ENCODE measurements around the gene NPAT.

NPAT gene

DNA sequence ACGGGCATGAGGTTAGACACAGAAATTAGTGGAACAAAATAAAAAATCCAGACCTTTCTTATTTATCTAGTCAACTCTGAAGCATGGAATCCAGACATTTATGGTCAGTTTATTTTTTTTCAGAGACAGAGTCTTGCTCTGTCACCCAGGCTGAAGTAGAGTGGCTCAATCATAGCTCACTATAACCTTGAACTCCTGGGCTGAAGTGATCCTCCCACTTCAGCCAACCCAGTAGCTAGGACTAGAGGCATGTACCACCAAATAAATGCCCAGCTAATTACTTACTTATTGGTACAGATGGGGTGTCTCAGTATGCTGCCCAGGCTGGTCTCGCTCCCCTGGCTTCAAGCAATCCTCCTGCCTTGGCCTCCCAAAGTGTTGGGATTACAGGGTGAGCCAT is 8.7 kb downstream of the NPAT start:
- Histone ChIP-seq H3K27ac (ENCODE audit: low read length) (no peak overlapping the region), H3K4me1 (ENCODE audit: insufficient read depth, low read length) (peaks cover 14% of the 10 kb centered on the region; the same call in 1 of the 2 replicates), H3K4me2 (ENCODE audit: insufficient read depth, low read length) (no peak overlapping the region), H3K4me3 (ENCODE audit: low read depth in 1 of 2, low read length in 2 of 2) (no peak overlapping the region), H3K9ac (ENCODE audit: low read depth, low read length) (no peak overlapping the region), H3K9me3 (ENCODE audit: insufficient read depth, low read length, severe bottlenecking) (peaks cover 24% of the 10 kb centered on the region), H3K79me2 (ENCODE audit: insufficient read depth, low read length) (peaks cover 100% of the 10 kb centered on the region), H3K27me3 (ENCODE audit: insufficient read depth, low read length, poor library complexity) (no peaks in the 10 kb centered on the region), H3K36me3 (ENCODE audit: insufficient read depth, low read length) (peaks cover 84% of the 10 kb centered on the region), H2AFZ (ENCODE audit: low read depth, low read length) (no peak overlapping the region), H4K20me1 (ENCODE audit: insufficient read depth, low read length) (peaks cover 18% of the 10 kb centered on the region; the same call in 1 of the 2 replicates)
- TF ChIP-seq, protein P1, sequence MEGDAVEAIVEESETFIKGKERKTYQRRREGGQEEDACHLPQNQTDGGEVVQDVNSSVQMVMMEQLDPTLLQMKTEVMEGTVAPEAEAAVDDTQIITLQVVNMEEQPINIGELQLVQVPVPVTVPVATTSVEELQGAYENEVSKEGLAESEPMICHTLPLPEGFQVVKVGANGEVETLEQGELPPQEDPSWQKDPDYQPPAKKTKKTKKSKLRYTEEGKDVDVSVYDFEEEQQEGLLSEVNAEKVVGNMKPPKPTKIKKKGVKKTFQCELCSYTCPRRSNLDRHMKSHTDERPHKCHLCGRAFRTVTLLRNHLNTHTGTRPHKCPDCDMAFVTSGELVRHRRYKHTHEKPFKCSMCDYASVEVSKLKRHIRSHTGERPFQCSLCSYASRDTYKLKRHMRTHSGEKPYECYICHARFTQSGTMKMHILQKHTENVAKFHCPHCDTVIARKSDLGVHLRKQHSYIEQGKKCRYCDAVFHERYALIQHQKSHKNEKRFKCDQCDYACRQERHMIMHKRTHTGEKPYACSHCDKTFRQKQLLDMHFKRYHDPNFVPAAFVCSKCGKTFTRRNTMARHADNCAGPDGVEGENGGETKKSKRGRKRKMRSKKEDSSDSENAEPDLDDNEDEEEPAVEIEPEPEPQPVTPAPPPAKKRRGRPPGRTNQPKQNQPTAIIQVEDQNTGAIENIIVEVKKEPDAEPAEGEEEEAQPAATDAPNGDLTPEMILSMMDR (IDR thresholded peaks at IDR 0.05; ENCODE audit: borderline replicate concordance, extremely low read depth, low read length, poor library complexity, severe bottlenecking), result no peak
- no peak for TF ChIP-seq EZH2 (IDR thresholded peaks at IDR 0.05; ENCODE audit: borderline replicate concordance, low read depth, low read length, severe bottlenecking)
- DNase-seq (no peak), ATAC-seq (ENCODE audit: insufficient read depth, low read depth) (no peak)

DNA sequence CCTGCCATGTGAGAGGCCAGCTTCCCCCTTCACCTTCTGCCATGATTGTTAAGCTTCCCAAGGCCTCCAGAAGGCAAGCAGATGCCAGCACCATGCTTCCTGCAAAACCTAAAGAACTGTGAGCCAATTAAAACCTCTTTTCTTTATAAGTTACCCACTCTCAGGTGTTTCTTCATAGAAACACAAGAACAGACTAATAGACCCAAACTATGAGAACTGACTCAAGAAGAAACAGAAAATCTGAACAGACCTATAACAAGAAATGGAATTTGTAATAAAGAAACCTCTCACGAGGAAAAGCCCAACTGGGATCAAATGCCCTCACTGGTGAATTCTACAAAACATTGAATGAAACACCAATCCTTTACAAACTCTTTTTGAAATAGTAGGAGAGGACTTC is 12.0 kb downstream of the NPAT start:
- no peak overlapping the region for H3K4me3 ChIP-seq (ENCODE audit: low read depth in 1 of 2, low read length in 2 of 2)
- H3K4me2 ChIP-seq (ENCODE audit: insufficient read depth, low read length), result no peak overlapping the region
- peaks cover 10% of the 10 kb centered on the region; the same call in 1 of the 2 replicates for H4K20me1 ChIP-seq (ENCODE audit: insufficient read depth, low read length)
- H3K27me3 ChIP-seq (ENCODE audit: insufficient read depth, low read length, poor library complexity), result no peaks in the 10 kb centered on the region
- peaks cover 98% of the 10 kb centered on the region for H3K36me3 ChIP-seq (ENCODE audit: insufficient read depth, low read length)
- H3K9me3 ChIP-seq (ENCODE audit: insufficient read depth, low read length, severe bottlenecking), result peaks cover 54% of the 10 kb centered on the region
- DNase-seq (no peak), ATAC-seq (ENCODE audit: insufficient read depth, low read depth) (no peak)
- TF ChIP-seq, protein P1 (IDR thresholded peaks at IDR 0.05; ENCODE audit: borderline replicate concordance, extremely low read depth, low read length, poor library complexity, severe bottlenecking), result no peak
- no peak for TF ChIP-seq EZH2 (IDR thresholded peaks at IDR 0.05; ENCODE audit: borderline replicate concordance, low read depth, low read length, severe bottlenecking)
- H3K9ac ChIP-seq (ENCODE audit: low read depth, low read length), result no peak overlapping the region
- H3K27ac ChIP-seq (ENCODE audit: low read length), result no peak overlapping the region
- no peak overlapping the region for H2AFZ ChIP-seq (ENCODE audit: low read depth, low read length)
- no peaks in the 10 kb centered on the region for H3K4me1 ChIP-seq (ENCODE audit: insufficient read depth, low read length)
- peaks cover 100% of the 10 kb centered on the region for H3K79me2 ChIP-seq (ENCODE audit: insufficient read depth, low read length)

DNA sequence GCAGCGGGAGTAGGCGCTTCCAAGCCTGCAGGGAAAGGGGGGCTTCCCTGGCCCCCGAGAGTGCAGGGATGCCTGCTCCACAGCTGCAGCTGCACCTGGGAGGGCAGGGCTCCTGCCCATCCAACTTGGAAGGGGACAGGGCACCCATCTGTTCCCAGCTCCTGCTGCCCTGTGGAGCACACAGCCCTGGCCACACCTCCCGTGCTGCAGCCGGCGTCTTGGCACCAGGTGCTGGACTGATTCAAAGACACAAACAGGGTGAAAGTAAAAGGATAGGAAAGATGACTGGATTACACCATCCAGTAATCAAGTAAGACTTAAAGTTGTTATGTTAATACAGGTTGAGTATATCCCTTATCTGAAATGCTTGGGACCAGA is 14.8 kb downstream of the NPAT start:
- ATAC-seq (ENCODE audit: insufficient read depth, low read depth) (no peak), DNase-seq (no peak)
- Histone ChIP-seq H3K79me2 (ENCODE audit: insufficient read depth, low read length) (peaks cover 100% of the 10 kb centered on the region), H2AFZ (ENCODE audit: low read depth, low read length) (no peak overlapping the region), H3K36me3 (ENCODE audit: insufficient read depth, low read length) (peaks cover 96% of the 10 kb centered on the region), H3K4me3 (ENCODE audit: low read depth in 1 of 2, low read length in 2 of 2) (no peak overlapping the region), H4K20me1 (ENCODE audit: insufficient read depth, low read length) (0 out of 2 replicates have a peak, but pooled peaks cover 13% of the 10 kb centered on the region), H3K9me3 (ENCODE audit: insufficient read depth, low read length, severe bottlenecking) (peaks cover 67% of the 10 kb centered on the region), H3K9ac (ENCODE audit: low read depth, low read length) (no peak overlapping the region), H3K4me2 (ENCODE audit: insufficient read depth, low read length) (no peak overlapping the region), H3K27me3 (ENCODE audit: insufficient read depth, low read length, poor library complexity) (no peaks in the 10 kb centered on the region), H3K4me1 (ENCODE audit: insufficient read depth, low read length) (no peaks in the 10 kb centered on the region), H3K27ac (ENCODE audit: low read length) (no peak overlapping the region)
- TF ChIP-seq EZH2 (IDR thresholded peaks at IDR 0.05; ENCODE audit: borderline replicate concordance, low read depth, low read length, severe bottlenecking), result no peak
- TF ChIP-seq, protein P1 (IDR thresholded peaks at IDR 0.05; ENCODE audit: borderline replicate concordance, extremely low read depth, low read length, poor library complexity, severe bottlenecking), result no peak
